Erythroblast (primary cell): ENCODE data around the gene LY86.

Experiments
- GATA1 ChIP-seq: IDR thresholded peaks from 2 replicates; pipeline ENCODE4 v1.6.1; 2011; ENCODE audit warnings: low read depth, mild to moderate bottlenecking, control low read depth, low read length, moderate library complexity
- POLR2A ChIP-seq: IDR thresholded peaks from 2 replicates; pipeline ENCODE4 v1.6.1; 2011; ENCODE audit warnings: mild to moderate bottlenecking, low read length

DNA sequence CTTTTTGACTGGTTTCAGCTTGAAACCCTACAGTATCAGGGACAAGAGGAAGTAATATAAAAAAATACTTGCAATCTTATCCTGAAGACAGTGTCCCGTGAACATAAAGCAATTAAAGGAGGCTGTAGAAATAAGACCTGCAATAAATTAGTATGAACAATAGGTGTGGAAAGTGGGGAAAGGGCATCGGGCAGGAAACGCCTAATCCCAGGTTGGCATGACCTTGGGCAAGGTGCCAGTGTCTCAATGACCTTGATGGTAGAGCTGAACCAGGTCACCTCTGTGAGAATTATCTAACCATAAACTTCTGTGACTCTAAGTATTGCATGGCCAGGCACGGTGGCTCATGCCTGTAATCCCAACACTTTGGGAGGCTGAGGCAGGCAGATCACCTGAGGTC lies 115.2 kb downstream of the LY86 start:
- TF ChIP-seq POLR2A = no peak
- TF ChIP-seq GATA1 = no peak
